GM21515 (cell line): ENCODE results near the gene ULK2.

Source experiments
- ATAC-seq: cut with Tn5 transposase; IDR thresholded peaks from one replicate; pipeline ENCODE4 v1.9.1; 2021; ENCODE audit not compliant: unreplicated experiment

Gene ULK2

GRCh38 chr17:19747829-19748806 lies 119.6 kb downstream of the ULK2 start, which contains the start of gene ALDH3A1:
Gene ALDH3A1, minus strand, starts transcription at chr17:19748298. Its CDS starts 3,169 bp downstream, at chr17:19745129.
- no peak for ATAC-seq

- no peak for ATAC-seq
Measured at GRCh38 chr17:19747159-19747719, 120.5 kb downstream of the ULK2 start.

- ATAC-seq: no peak
Measured at GRCh38 chr17:19746517-19746916, 121.2 kb downstream of the ULK2 start.

- ATAC-seq: no peak
Measured at GRCh38 chr17:19744922-19745757, 122.6 kb downstream of the ULK2 start.

GRCh38 chr17:19744492-19744891 lies 123.2 kb downstream of the ULK2 start:
- ATAC-seq: no peak

- ATAC-seq: no peak
Measured at GRCh38 chr17:19743101-19744100, 124.3 kb downstream of the ULK2 start.

- no peak for ATAC-seq
Measured at GRCh38 chr17:19742495-19742894, 125.2 kb downstream of the ULK2 start.

- ATAC-seq: no peak
Measured at GRCh38 chr17:19741832-19742457, 125.8 kb downstream of the ULK2 start.

GRCh38 chr17:19740933-19741332 lies 126.8 kb downstream of the ULK2 start:
- no peak for ATAC-seq

GRCh38 chr17:19739241-19740201 lies 128.2 kb downstream of the ULK2 start:
- ATAC-seq: no peak

GRCh38 chr17:19738757-19739156 lies 129.0 kb downstream of the ULK2 start:
- no peak for ATAC-seq

GRCh38 chr17:19738073-19738449 lies 129.7 kb downstream of the ULK2 start:
- no peak for ATAC-seq

GRCh38 chr17:19737305-19738072 lies 130.2 kb downstream of the ULK2 start:
- no peak for ATAC-seq

- no peak for ATAC-seq
Measured at GRCh38 chr17:19736071-19736470, 131.7 kb downstream of the ULK2 start.

- ATAC-seq: no peak
Measured at GRCh38 chr17:19733953-19734526, 133.7 kb downstream of the ULK2 start.

GRCh38 chr17:19731626-19732025 lies 136.1 kb downstream of the ULK2 start:
- no peak for ATAC-seq

- no peak for ATAC-seq
Measured at GRCh38 chr17:19730843-19731242, 136.9 kb downstream of the ULK2 start.
